Measurements from ENCODE around the gene ST14.
"Not testable (repeated sequence)": the region's sequence is repeated elsewhere in the genome, so short reads cannot be mapped to it uniquely, and the experiment has no call there.

Gene ST14

GRCh38 chr11:130209954-130210854 is 50.6 kb downstream of the ST14 start:
- DNase-seq (ENCODE audit: low spot score), result no peak

- DNase-seq (ENCODE audit: low spot score), result peak; percentile 25
Observed at GRCh38 chr11:130211144-130211543, 51.6 kb downstream of the ST14 start.

- DNase-seq (ENCODE audit: low spot score), result no peak
Observed at GRCh38 chr11:130211781-130212401, 52.3 kb downstream of the ST14 start.

- peak; percentile 26 for DNase-seq (ENCODE audit: low spot score)
Observed at GRCh38 chr11:130212431-130212961, 52.9 kb downstream of the ST14 start.

GRCh38 chr11:130213143-130213978 is 53.8 kb downstream of the ST14 start:
- DNase-seq (ENCODE audit: low spot score), result peak; percentile 74

GRCh38 chr11:130213979-130214281 is 54.3 kb downstream of the ST14 start:
- no peak for DNase-seq (ENCODE audit: low spot score)

- DNase-seq (ENCODE audit: low spot score), result no peak
Observed at GRCh38 chr11:130214861-130215530, 55.4 kb downstream of the ST14 start.

- DNase-seq (ENCODE audit: low spot score), result no peak
Observed at GRCh38 chr11:130215531-130216220, 56.1 kb downstream of the ST14 start.

GRCh38 chr11:130216221-130216550 is 56.6 kb downstream of the ST14 start:
- no peak for DNase-seq (ENCODE audit: low spot score)

- DNase-seq (ENCODE audit: low spot score), result no peak
Observed at GRCh38 chr11:130216591-130217132, 57.1 kb downstream of the ST14 start.

GRCh38 chr11:130217133-130218031 is 57.8 kb downstream of the ST14 start:
- no peak for DNase-seq (ENCODE audit: low spot score)

- no peak for DNase-seq (ENCODE audit: low spot score)
Observed at GRCh38 chr11:130218501-130219070, 59.0 kb downstream of the ST14 start.

- no peak for DNase-seq (ENCODE audit: low spot score)
Observed at GRCh38 chr11:130219148-130219547, 59.6 kb downstream of the ST14 start.

- DNase-seq (ENCODE audit: low spot score), result no peak
Observed at GRCh38 chr11:130220311-130221035, 60.9 kb downstream of the ST14 start.

GRCh38 chr11:130223291-130223971 is 63.8 kb downstream of the ST14 start:
- DNase-seq (ENCODE audit: low spot score), result no peak

- no peak for DNase-seq (ENCODE audit: low spot score)
Observed at GRCh38 chr11:130227373-130227772, 67.8 kb downstream of the ST14 start.

- not testable (repeated sequence) for DNase-seq (ENCODE audit: low spot score)
Observed at GRCh38 chr11:130233486-130233885, 73.9 kb downstream of the ST14 start.

GRCh38 chr11:130233888-130234287 is 74.3 kb downstream of the ST14 start:
- DNase-seq (ENCODE audit: low spot score), result not testable (repeated sequence)

Measured in NAMALWA (cell line).